HEK293 (cell line): ENCODE results near the gene MNT.
A peak's percentile ranks its signal among the peaks of the same experiment; 100 is the strongest.

Source experiments
- CTCF ChIA-PET: fragments of 350-600 bp; formaldehyde crosslinking; extraction: SDS; loops from one replicate; lab custom pipeline; 2021; ENCODE audit warnings: antibody characterized with exemption; lab: Yijun Ruan, JAX
- POLR2A ChIA-PET: fragments of 300-600 bp; formaldehyde crosslinking; extraction: SDS; loops from one replicate; lab custom pipeline; 2020; ENCODE audit warnings: antibody characterized with exemption, inconsistent platforms; lab: Yijun Ruan, JAX
- H3K27ac ChIP-seq: fragments of 200-500 bp; sonication (Bioruptor generic); 2 replicates; pipeline ENCODE4 v1.5.1; 2014; ENCODE audit warnings: low read depth, low read length, control low read depth, inconsistent platforms; ENCODE audit errors: extremely low read depth
- H3K36me3 ChIP-seq, 2 experiments: fragments of 200-500 bp in 1 of 2; sonication (Bioruptor generic) in 1 of 2; 1 replicate in 1 of 2; 2 replicates in 1 of 2; pipeline ENCODE4 v1.5.1; 2014 to 2017; ENCODE audit warnings: inconsistent platforms in 2 of 2, low read length in 2 of 2; ENCODE audit not compliant: control insufficient read depth in 2 of 2, insufficient read depth in 1 of 2
- H3K4me1 ChIP-seq: fragments of 200-500 bp; sonication (Bioruptor generic); 2 replicates; pipeline ENCODE4 v1.5.1; 2014; ENCODE audit warnings: mild to moderate bottlenecking, low read length, inconsistent platforms; ENCODE audit not compliant: control insufficient read depth, insufficient read depth
- H3K4me3 ChIP-seq: 2 replicates; pipeline ENCODE4 v1.5.1; 2011; ENCODE audit warnings: low read depth, mild to moderate bottlenecking, control low read depth, low read length, moderate library complexity
- H3K9me3 ChIP-seq: fragments of 200-500 bp; sonication (Bioruptor generic); 2 replicates; pipeline ENCODE4 v1.5.1; 2014; ENCODE audit warnings: low read depth, low read length, inconsistent platforms; ENCODE audit not compliant: control insufficient read depth, insufficient read depth
- KLF10 ChIP-seq: fragments of 450-650 bp; IDR thresholded peaks from 2 replicates; pipeline ENCODE4 v1.5.1; 2018; ENCODE audit warnings: missing biosample characterization, mild to moderate bottlenecking, missing genetic modification characterization
- MEIS1 ChIP-seq: sonication (generic); formaldehyde crosslinking; IDR thresholded peaks from 2 replicates; pipeline ENCODE4 v1.8.1; 2022; ENCODE audit warnings: missing genetic modification reagents, mild to moderate bottlenecking, borderline replicate concordance
- REPIN1 ChIP-seq: fragments of 450-650 bp; formaldehyde crosslinking; IDR thresholded peaks from 2 replicates; pipeline ENCODE4 v1.5.1; 2017; ENCODE audit warnings: missing biosample characterization, missing genetic modification characterization, low read depth
- SCRT1 ChIP-seq: fragments of 450-650 bp; formaldehyde crosslinking; IDR thresholded peaks from 2 replicates; pipeline ENCODE4 v1.5.1; 2016; ENCODE audit warnings: missing biosample characterization, missing genetic modification characterization, borderline replicate concordance
- ZNF211 ChIP-seq: fragments of 450-650 bp; formaldehyde crosslinking; IDR thresholded peaks from 2 replicates; pipeline ENCODE4 v1.5.1; 2016; ENCODE audit warnings: low read depth, missing biosample characterization, missing genetic modification characterization
- ZNF221 ChIP-seq: fragments of 450-650 bp; formaldehyde crosslinking; IDR thresholded peaks from 2 replicates; pipeline ENCODE4 v1.5.1; 2017; ENCODE audit warnings: missing biosample characterization, missing genetic modification characterization, borderline replicate concordance
- ZNF248 ChIP-seq: fragments of 450-650 bp; formaldehyde crosslinking; IDR thresholded peaks from 2 replicates; pipeline ENCODE4 v1.5.1; 2017; ENCODE audit warnings: missing biosample characterization, missing genetic modification characterization
- ZNF292 ChIP-seq: fragments of 450-650 bp; formaldehyde crosslinking; IDR thresholded peaks from 2 replicates; pipeline ENCODE4 v1.5.1; 2016; ENCODE audit warnings: low read depth, missing biosample characterization, missing genetic modification characterization, borderline replicate concordance
- ZNF311 ChIP-seq: fragments of 450-650 bp; formaldehyde crosslinking; IDR thresholded peaks from 2 replicates; pipeline ENCODE4 v1.5.1; 2017; ENCODE audit warnings: missing biosample characterization, missing genetic modification characterization, borderline replicate concordance
- ZNF37A ChIP-seq: fragments of 450-650 bp; IDR thresholded peaks from 2 replicates; pipeline ENCODE4 v1.5.1; 2018; ENCODE audit warnings: missing biosample characterization, missing genetic modification characterization
- ZNF530 ChIP-seq: fragments of 450-650 bp; formaldehyde crosslinking; IDR thresholded peaks from 2 replicates; pipeline ENCODE4 v1.5.1; 2016; ENCODE audit warnings: low read depth, missing biosample characterization, missing genetic modification characterization
- ZNF549 ChIP-seq: fragments of 450-650 bp; IDR thresholded peaks from 2 replicates; pipeline ENCODE4 v1.5.1; 2018; ENCODE audit warnings: missing biosample characterization, missing genetic modification characterization, mild to moderate bottlenecking, inconsistent platforms, moderate library complexity
- ZNF561 ChIP-seq: fragments of 450-650 bp; IDR thresholded peaks from 2 replicates; pipeline ENCODE4 v1.5.1; 2018; ENCODE audit warnings: missing biosample characterization, missing genetic modification characterization, borderline replicate concordance
- ZNF626 ChIP-seq: fragments of 450-650 bp; sonication (Bioruptor Pico); formaldehyde crosslinking; IDR thresholded peaks from 2 replicates; pipeline ENCODE4 v1.5.1; 2018; ENCODE audit warnings: missing biosample characterization, missing genetic modification characterization, inconsistent platforms
- ZNF707 ChIP-seq: fragments of 450-650 bp; formaldehyde crosslinking; IDR thresholded peaks from 2 replicates; pipeline ENCODE4 v1.5.1; 2016; ENCODE audit warnings: missing biosample characterization, missing genetic modification characterization
- TF ChIP-seq, protein P1 (sequence below): IDR thresholded peaks from 2 replicates; pipeline ENCODE4 v1.6.1; 2011; ENCODE audit warnings: mild to moderate bottlenecking, low read depth, low read length, borderline replicate concordance
- TF ChIP-seq, protein P2 (sequence below): fragments of 450-650 bp; formaldehyde crosslinking; IDR thresholded peaks from 2 replicates; pipeline ENCODE4 v1.5.1; 2016; ENCODE audit warnings: missing biosample characterization, missing genetic modification characterization
- TF ChIP-seq, protein P3 (sequence below): fragments of 450-650 bp; formaldehyde crosslinking; IDR thresholded peaks from 2 replicates; pipeline ENCODE4 v1.5.1; 2016; ENCODE audit warnings: missing biosample characterization, missing genetic modification characterization
- TF ChIP-seq, protein P4 (sequence below): fragments of 450-650 bp; formaldehyde crosslinking; IDR thresholded peaks from 2 replicates; pipeline ENCODE4 v1.5.1; 2016; ENCODE audit warnings: missing biosample characterization, missing genetic modification characterization

Gene MNT

DNA sequence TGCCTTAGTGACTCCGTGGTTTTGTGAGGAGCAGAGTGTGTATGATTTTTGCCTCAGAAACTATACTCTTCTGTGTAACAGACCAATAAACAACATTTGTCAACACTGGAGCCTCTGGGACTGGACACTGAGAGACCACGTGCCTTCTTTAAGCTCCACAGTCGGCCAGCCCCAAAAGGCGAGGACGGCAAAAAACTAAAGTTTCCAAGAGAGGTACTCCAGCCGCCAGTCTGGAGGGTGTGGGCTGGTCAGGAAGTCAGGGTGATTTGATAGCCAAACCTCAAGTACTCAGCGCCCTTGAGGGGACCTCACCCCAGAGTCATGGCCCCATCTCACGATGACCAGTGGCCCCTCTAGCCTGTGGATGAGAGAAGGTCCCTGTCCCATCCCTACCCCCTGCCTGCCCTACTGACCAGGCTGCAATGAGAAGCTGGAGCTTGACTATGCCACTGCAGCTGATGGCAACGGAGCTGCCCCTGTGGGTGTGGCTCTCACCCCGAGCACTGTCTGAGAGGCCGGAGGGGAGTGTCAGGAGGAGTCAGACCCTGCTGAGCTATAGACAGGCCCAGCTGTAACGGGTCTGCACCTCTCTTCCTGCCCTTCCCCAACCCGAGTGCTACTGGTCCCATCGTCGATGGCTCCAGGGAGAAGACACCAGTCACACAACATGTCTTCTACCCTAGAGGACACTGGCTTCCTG is 19.8 kb downstream of the MNT start:
- Histone ChIP-seq H3K27ac (peak overlapping the region; percentile 17; the same call in 1 of the 2 replicates), H3K4me1 (peaks cover 14% of the 10 kb centered on the region), H3K4me3 (no peak overlapping the region), H3K9me3 (no peaks in the 10 kb centered on the region), H3K36me3 (peaks cover 6 to 44% of the 10 kb centered on the region in 2 experiments)
- ChIA-PET POLR2A (interaction anchor here (3.3 kb wide), 1 partner anchor 35 kb away, joined by 42 read pairs; no protein-coding TSS in a partner anchor), CTCF (interaction anchor here (0.7 to 12.5 kb wide), 12 partner anchors 11 to 430 kb away, joined by 3 to 470 read pairs (median 12); partner anchors contain the start of gene MNT)
- TF ChIP-seq ZNF530 (tag by site-specific recombination) (no peak), ZNF37A (tag by site-specific recombination) (no peak), ZNF292 (no peak), MEIS1 (no peak), KLF10 (tag by site-specific recombination) (no peak), ZNF311 (no peak), SCRT1 (tag by site-specific recombination) (no peak), ZNF211 (tag by site-specific recombination) (no peak), ZNF549 (tag by site-specific recombination) (no peak), ZNF561 (tag by site-specific recombination) (no peak), ZNF626 (tag by site-specific recombination) (no peak), REPIN1 (tag by site-specific recombination) (no peak), ZNF707 (tag by site-specific recombination) (no peak), ZNF248 (tag by site-specific recombination) (no peak), ZNF221 (no peak)
- TF ChIP-seq, protein P1, sequence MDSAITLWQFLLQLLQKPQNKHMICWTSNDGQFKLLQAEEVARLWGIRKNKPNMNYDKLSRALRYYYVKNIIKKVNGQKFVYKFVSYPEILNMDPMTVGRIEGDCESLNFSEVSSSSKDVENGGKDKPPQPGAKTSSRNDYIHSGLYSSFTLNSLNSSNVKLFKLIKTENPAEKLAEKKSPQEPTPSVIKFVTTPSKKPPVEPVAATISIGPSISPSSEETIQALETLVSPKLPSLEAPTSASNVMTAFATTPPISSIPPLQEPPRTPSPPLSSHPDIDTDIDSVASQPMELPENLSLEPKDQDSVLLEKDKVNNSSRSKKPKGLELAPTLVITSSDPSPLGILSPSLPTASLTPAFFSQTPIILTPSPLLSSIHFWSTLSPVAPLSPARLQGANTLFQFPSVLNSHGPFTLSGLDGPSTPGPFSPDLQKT, result no peak
- TF ChIP-seq, protein P2, sequence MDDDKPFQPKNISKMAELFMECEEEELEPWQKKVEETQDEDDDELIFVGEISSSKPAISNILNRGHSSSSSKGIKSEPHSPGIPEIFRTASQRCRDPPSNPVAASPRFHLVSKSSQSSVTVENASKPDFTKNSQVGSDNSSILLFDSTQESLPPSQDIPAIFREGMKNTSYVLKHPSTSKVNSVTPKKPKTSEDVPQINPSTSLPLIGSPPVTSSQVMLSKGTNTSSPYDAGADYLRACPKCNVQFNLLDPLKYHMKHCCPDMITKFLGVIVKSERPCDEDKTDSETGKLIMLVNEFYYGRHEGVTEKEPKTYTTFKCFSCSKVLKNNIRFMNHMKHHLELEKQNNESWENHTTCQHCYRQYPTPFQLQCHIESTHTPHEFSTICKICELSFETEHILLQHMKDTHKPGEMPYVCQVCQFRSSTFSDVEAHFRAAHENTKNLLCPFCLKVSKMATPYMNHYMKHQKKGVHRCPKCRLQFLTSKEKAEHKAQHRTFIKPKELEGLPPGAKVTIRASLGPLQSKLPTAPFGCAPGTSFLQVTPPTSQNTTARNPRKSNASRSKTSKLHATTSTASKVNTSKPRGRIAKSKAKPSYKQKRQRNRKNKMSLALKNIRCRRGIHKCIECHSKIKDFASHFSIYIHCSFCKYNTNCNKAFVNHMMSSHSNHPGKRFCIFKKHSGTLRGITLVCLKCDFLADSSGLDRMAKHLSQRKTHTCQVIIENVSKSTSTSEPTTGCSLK (tag by site-specific recombination), result no peak
- TF ChIP-seq, protein P3, sequence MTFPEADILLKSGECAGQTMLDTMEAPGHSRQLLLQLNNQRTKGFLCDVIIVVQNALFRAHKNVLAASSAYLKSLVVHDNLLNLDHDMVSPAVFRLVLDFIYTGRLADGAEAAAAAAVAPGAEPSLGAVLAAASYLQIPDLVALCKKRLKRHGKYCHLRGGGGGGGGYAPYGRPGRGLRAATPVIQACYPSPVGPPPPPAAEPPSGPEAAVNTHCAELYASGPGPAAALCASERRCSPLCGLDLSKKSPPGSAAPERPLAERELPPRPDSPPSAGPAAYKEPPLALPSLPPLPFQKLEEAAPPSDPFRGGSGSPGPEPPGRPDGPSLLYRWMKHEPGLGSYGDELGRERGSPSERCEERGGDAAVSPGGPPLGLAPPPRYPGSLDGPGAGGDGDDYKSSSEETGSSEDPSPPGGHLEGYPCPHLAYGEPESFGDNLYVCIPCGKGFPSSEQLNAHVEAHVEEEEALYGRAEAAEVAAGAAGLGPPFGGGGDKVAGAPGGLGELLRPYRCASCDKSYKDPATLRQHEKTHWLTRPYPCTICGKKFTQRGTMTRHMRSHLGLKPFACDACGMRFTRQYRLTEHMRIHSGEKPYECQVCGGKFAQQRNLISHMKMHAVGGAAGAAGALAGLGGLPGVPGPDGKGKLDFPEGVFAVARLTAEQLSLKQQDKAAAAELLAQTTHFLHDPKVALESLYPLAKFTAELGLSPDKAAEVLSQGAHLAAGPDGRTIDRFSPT (tag by site-specific recombination), result no peak
- TF ChIP-seq, protein P4, sequence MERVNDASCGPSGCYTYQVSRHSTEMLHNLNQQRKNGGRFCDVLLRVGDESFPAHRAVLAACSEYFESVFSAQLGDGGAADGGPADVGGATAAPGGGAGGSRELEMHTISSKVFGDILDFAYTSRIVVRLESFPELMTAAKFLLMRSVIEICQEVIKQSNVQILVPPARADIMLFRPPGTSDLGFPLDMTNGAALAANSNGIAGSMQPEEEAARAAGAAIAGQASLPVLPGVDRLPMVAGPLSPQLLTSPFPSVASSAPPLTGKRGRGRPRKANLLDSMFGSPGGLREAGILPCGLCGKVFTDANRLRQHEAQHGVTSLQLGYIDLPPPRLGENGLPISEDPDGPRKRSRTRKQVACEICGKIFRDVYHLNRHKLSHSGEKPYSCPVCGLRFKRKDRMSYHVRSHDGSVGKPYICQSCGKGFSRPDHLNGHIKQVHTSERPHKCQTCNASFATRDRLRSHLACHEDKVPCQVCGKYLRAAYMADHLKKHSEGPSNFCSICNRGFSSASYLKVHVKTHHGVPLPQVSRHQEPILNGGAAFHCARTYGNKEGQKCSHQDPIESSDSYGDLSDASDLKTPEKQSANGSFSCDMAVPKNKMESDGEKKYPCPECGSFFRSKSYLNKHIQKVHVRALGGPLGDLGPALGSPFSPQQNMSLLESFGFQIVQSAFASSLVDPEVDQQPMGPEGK (tag by site-specific recombination), result no peak
